Suppressor macrophage (primary cell): ENCODE data around the gene SCMH1.

Experiments
- DNase-seq, 4 experiments: peaks; one replicate each; pipeline ENCODE4 v3.0.0-alpha.2; 2020 to 2022

The SCMH1 gene

GRCh38 chr1:41023279-41023990 lies 218.7 kb downstream of the SCMH1 start:
- DNase-seq: peak in 2 of 4 experiments; percentile 4 to 9

DNA sequence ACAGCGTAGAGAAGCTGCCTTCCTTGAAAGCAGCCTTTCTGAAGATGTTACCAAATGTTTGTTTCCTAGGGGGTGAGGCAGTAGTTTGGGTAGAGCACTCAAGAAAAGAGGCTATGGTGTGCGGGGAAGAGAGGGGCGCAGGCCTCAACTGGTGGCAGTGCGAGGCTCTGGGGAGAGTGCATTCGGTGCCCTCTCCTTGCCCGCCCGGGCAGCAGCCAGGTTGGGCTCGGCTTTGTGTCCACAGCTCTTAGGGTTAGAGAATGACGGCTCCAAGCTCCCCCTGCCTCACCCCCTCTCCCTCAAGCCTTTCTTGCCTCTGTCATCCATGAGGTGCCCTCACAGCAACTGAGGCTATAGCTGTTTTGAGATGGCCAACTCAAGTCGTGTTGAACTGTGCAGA lies 219.7 kb downstream of the SCMH1 start:
- no peak for DNase-seq

- no peak for DNase-seq
These were observed 220.4 kb downstream of the SCMH1 start, which contains the start of gene SLFNL1 for GRCh38 chr1:41021526-41022308. Gene SLFNL1 (minus strand): TSS chr1:41021725. CDS start chr1:41020660, 1,065 bp downstream.

- no peak for DNase-seq
These were observed 221.5 kb downstream of the SCMH1 start for GRCh38 chr1:41020654-41021053.

GRCh38 chr1:41020109-41020576 lies 222.0 kb downstream of the SCMH1 start:
- no peak for DNase-seq

DNA sequence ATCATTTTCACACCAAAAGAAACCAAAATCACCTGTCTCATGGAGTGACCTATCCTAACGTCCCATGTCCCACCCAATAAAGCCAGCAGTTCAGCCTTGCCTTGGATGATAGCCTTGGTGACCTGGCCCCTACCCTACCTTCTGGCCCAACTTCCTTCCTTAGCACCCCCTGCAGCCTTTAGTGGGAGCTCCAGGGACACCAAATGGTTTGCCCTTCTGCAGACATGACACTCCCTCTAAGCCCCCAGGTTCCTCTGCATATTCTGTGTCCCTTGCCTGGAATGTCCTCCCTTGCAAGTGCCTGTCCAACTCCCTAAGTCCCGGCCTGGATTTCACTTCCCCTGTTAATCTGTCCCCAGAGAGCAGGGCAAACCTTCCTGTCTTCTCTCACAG lies 222.8 kb downstream of the SCMH1 start:
- DNase-seq: no peak

- no peak for DNase-seq
These were observed 224.1 kb downstream of the SCMH1 start for GRCh38 chr1:41018018-41018410.

DNA sequence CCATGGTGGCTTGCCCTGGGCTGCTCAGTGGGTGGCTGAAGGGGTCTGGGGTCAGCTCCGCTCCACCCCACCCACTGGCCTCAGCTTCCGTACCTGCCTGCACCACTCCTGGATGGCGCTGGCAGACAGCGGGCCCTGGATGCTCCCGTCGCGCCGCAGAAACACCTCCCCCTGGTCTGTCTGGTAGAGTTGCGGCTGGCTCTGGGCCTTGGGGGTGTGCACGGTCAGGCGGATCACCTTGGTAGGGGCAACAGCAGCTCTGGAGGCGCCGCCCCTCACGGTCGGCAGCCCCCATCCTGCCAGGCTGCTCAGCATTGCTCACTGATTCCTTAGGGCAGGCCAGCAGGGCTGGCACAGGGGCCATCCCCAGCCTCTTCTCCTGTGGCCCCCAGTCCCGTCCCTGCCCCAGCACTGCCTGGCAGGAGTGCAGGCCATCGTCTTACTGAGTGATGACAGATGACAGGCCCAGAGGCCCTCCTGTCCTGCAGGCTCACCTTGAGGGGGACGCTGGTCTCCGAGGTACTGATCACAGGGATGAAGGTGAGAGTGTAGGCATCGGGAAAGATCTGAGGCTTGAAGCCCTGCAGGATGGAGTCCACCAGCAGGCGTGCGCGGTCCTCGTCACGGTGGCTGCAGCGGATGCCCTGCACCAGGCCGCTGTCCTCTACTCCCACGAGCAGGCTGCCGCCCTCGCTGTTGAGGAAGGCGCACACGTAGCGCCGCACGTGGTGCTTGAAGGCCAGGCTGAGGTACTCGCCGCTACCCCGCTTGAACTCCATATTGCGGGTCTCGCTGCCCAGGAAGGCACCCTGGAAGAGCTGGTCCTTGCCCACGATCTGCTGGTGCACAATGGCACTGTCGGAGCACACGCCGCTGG lies 224.7 kb downstream of the SCMH1 start:
- DNase-seq: no peak

DNA sequence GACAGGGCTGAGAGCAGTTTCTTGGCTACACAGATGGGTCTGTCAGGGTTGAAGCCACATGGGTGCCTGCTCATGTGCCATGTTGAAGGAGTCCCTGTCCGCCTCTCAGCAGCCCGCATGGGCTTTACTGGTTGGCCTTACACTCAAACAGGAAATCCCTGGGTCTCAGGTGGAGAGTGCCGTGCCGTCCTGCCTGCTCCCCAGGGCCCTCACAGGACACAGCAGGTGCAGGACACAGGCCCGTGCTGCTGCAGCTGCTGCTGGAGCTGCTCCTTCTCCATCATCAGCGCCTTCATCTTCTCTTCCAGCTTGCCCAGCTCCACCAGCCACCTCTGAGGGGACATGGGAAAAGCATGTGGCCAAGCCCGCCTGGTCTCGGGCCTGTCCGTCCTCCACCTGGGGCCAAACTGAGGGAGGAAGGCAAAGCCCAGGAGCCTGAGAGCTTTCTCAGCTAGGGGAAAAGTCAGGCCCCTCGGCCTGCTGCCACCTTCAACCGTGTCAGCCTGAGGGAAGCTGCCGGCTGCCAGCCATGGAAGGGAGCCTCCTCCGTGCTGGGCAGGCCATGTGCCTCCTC lies 226.1 kb downstream of the SCMH1 start:
- DNase-seq: no peak

DNA sequence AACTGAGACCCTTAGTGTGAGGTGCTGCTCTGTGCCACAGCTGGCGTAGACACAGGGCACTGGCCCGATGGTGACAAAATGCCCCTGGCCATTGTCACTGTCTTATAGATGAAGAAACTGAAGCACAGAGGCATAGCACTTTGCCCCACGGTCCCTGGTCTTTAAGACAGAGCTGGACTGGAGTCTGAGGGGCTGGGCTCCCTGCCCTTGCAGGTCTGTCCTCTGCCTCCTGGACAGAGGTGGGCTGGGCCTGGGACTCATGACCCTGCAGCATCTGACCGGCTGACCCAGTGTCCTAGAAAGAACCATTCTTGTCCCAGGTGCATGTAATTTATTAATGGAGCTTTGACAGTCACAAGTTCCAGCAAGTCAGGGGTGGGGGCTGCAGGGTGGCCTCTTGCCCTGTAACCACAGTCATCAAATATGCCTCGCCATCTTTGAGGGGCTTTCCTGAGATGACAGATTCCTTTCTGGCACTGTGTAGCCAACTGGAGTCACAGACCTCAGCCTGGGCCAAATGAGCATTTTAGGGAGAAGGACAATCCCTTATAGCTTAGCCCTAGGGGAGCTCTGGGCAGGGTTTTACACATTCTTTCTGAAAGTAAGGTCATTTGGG lies 226.7 kb downstream of the SCMH1 start:
- DNase-seq: no peak

DNA sequence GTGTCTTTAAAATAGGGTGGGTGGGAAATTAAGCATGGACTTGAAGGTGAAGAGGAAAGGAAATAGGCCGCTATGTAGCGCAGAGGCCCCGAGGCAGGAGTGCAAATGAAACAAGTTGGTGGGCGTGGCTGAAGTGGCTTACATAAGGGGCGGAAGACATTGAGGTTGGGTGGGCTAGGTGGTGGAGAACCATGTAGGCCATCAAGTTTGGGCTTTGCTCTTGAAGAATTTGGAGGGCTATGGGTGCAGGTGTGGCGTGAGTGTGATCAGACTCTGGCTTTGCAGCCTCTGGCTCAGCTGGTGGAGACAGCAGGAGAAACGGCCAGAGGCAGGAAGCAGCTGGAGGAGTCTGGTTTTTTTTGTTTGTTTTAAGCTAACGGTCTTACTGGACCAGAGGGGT lies 227.2 kb downstream of the SCMH1 start:
- no peak for DNase-seq

DNA sequence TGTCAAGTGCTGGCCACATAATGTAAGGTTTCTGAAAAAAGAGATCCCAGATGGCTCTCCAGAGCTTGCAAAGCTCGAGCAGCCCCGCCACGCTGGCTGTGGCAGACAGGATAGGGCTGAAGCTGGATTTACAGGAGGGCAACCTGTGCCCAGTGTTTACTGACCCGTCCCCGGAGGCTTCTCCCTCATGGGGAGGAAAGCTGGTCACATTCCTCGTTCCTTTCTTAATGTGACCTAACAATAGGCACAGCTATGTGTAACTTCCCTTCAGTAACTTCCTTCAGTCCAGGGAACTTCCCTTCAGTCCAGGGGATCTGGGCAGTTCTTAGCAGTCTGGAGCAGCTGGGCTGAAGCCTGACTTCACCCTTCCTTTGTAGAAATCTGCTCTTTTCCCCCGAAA lies 228.3 kb downstream of the SCMH1 start:
- peak; percentile 68 to 89 (median 80) for DNase-seq

- DNase-seq: no peak
These were observed 229.1 kb downstream of the SCMH1 start for GRCh38 chr1:41013024-41013423.

DNA sequence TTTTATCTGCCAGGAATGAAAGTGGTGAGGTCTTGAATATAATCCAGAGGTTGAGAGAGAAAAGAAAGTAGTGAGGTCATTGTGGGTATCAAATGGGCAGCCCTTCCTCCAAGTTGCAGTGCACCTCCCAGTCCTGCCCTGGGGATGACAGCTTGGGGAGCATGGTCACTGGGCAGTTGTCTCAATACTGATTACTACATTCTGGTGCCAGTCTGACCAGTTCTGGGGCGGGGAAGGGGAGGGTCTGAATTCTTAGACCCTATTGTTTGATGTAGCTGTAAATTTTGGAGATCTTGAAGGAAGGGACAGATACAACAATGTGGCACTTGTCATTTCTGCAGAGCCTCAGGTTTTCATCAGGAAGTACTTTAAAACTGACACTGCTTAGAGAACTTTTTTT lies 231.8 kb downstream of the SCMH1 start:
- DNase-seq: no peak

- no peak for DNase-seq
These were observed 232.6 kb downstream of the SCMH1 start for GRCh38 chr1:41009466-41009865.

DNA sequence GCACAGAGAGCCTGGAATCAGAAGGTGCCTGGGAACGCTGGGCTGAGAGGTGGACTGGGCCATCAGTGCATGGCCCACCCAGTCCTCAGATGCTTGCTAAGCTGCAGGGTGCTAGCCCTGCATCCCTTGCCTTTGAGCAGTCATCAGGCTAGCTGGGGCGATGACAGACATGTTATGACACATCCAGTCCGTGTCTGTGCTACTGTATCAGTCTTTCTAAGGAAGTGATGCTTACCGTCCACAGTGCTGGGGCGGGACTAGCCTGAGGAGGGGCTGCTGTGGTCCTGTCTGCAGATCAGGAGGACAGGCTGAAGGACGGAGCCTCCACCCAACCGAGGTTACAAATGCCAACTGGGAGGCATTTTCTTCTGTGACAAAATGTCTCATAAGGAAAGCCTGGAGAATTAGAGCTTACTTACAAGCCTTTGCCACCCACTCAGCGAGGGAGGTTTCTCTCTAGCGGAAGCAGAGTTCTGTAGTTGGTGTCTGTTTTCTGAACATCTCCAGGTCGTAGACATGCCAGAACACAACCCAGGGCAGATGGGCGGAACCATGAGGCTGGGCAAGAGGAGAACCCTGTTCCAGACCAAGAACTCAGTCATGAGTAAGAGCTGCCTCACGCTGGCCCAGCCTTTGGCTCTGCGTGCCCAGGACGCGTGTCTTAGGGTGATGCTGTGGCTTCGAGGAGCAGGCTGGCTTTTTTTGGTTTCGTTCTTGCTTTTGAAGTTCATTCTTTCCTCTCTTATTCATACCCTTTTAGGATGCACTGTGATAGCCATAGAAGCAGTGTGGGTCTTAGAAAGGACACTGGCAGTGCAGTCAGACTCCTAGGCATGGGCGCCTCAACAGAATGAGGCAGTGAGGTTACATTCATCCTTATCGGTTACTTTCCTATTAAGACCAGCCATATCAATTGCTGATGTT lies 234.9 kb downstream of the SCMH1 start:
- no peak for DNase-seq

- DNase-seq: no peak
These were observed 236.2 kb downstream of the SCMH1 start for GRCh38 chr1:41005876-41006275.

DNA sequence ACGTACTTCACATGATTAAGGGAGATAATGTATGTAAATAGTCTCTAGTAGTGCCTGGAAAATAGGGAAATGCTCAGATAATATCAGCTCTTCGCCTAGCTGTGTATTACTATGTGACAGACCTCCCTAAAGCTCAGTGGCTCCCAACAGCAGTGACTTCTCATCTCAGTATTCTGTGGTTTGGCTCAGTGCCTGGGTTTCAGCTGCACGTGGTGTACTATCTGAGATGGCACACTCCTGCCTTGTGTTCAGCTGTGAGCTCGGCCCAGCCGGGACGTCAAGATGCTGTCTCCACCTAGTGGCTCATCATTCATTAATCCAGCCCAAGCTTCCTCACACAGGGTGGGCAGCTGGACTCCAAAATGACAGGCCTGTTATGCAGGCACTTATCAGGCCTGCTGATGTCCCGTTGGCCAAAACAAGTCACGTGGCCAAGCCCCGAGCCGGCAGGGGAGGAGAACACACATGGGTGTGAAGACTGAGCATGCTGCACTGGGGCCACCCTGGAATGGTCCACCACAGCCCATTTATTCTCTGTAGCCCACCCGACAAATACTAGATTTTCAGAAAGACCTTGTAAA lies 238.4 kb downstream of the SCMH1 start:
- peak; percentile 95 to 97 (median 96) for DNase-seq

GRCh38 chr1:41003127-41003639 lies 238.9 kb downstream of the SCMH1 start:
- DNase-seq: no peak

DNA sequence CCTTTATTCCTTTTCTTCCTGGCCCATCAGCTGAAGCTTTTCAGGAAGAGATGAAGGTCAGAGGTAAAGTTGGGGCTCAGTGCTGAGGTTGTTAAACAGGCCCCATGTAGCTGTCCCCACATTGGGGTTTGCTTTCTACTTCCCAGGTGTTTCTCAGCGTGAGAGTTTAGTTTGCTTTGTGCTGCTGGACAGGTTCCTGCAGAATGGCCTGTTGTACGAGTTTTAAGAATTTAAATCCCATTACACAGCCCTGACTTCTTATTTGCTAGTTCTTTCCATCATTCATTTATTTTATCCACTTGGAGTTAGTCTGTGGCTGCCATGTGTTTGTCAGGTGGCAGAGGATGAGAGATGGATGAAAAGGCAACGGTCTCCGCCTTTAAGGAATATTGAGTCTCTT lies 243.4 kb downstream of the SCMH1 start:
- no peak for DNase-seq
